Measurements from ENCODE around the gene VGLL3.

VGLL3 gene

DNA sequence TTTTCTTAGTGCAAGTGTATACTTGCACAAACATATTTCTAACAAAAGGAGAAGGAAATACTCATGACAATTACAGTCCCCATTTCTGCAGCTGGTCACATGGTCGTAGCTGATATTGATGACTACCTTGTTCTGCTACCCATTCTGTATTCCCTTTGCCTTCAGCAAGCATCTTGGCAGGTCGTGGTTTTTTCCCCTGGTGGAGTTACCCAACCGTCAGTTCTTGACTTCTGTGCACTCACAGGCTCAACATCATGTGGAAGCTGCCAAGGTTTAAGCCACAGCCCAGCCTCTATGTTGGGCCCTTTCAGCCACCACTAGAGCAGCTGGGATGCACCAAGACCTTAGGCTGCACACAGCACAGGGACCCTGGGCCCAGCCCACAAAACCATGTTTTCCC, 56.1 kb downstream of the VGLL3 start:
- DNase-seq (ENCODE audit: low read depth in 1 of 2, low spot score in 1 of 2), result no peak
- no peak overlapping the region for H3K27ac ChIP-seq (replicated peaks)
- TF ChIP-seq POLR2AphosphoS5 (IDR thresholded peaks at IDR 0.05; ENCODE audit: low read depth), result no peak
- TF ChIP-seq GABPA (IDR thresholded peaks at IDR 0.05; ENCODE audit: low read depth), result no peak
- TF ChIP-seq, protein P1, sequence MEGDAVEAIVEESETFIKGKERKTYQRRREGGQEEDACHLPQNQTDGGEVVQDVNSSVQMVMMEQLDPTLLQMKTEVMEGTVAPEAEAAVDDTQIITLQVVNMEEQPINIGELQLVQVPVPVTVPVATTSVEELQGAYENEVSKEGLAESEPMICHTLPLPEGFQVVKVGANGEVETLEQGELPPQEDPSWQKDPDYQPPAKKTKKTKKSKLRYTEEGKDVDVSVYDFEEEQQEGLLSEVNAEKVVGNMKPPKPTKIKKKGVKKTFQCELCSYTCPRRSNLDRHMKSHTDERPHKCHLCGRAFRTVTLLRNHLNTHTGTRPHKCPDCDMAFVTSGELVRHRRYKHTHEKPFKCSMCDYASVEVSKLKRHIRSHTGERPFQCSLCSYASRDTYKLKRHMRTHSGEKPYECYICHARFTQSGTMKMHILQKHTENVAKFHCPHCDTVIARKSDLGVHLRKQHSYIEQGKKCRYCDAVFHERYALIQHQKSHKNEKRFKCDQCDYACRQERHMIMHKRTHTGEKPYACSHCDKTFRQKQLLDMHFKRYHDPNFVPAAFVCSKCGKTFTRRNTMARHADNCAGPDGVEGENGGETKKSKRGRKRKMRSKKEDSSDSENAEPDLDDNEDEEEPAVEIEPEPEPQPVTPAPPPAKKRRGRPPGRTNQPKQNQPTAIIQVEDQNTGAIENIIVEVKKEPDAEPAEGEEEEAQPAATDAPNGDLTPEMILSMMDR (IDR thresholded peaks at IDR 0.05; ENCODE audit: insufficient read depth, low read length), result no peak
- no peak for TF ChIP-seq SPI1 (IDR thresholded peaks at IDR 0.05; ENCODE audit: borderline replicate concordance, low read depth)
- TF ChIP-seq, protein P2, sequence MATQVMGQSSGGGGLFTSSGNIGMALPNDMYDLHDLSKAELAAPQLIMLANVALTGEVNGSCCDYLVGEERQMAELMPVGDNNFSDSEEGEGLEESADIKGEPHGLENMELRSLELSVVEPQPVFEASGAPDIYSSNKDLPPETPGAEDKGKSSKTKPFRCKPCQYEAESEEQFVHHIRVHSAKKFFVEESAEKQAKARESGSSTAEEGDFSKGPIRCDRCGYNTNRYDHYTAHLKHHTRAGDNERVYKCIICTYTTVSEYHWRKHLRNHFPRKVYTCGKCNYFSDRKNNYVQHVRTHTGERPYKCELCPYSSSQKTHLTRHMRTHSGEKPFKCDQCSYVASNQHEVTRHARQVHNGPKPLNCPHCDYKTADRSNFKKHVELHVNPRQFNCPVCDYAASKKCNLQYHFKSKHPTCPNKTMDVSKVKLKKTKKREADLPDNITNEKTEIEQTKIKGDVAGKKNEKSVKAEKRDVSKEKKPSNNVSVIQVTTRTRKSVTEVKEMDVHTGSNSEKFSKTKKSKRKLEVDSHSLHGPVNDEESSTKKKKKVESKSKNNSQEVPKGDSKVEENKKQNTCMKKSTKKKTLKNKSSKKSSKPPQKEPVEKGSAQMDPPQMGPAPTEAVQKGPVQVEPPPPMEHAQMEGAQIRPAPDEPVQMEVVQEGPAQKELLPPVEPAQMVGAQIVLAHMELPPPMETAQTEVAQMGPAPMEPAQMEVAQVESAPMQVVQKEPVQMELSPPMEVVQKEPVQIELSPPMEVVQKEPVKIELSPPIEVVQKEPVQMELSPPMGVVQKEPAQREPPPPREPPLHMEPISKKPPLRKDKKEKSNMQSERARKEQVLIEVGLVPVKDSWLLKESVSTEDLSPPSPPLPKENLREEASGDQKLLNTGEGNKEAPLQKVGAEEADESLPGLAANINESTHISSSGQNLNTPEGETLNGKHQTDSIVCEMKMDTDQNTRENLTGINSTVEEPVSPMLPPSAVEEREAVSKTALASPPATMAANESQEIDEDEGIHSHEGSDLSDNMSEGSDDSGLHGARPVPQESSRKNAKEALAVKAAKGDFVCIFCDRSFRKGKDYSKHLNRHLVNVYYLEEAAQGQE (IDR thresholded peaks at IDR 0.05; ENCODE audit: insufficient replicate concordance, low read depth), result no peak
- no peaks in the 10 kb centered on the region for H3K27me3 ChIP-seq (ENCODE audit: insufficient read depth, poor library complexity, severe bottlenecking)
- H3K4me3 ChIP-seq (replicated peaks; ENCODE audit: insufficient read depth, low read length), result no peak overlapping the region

DNA sequence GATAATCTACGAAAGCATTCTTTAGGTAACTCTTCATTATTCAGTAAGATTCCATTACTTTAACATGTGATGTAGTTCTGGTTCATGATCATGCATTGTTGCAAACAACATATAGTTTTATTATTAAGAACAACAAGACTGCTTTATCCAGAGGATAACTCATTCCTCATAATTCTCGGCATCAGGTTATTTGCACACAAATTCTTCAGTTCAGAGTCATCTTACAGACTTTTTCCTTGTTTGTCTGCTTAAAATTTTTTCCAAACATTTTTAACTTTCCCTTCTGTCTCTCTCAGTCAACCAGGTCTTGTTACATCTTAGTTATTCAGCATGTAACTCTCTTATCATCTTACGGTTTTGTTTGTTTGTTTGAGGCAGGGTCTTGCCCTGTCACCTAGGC, 60.1 kb downstream of the VGLL3 start:
- no peak overlapping the region for H3K27ac ChIP-seq (replicated peaks)
- no peak for DNase-seq (ENCODE audit: low read depth in 1 of 2, low spot score in 1 of 2)
- TF ChIP-seq POLR2AphosphoS5 (IDR thresholded peaks at IDR 0.05; ENCODE audit: low read depth) (no peak), SPI1 (IDR thresholded peaks at IDR 0.05; ENCODE audit: borderline replicate concordance, low read depth) (no peak), GABPA (IDR thresholded peaks at IDR 0.05; ENCODE audit: low read depth) (no peak)
- TF ChIP-seq, protein P1 (IDR thresholded peaks at IDR 0.05; ENCODE audit: insufficient read depth, low read length), result no peak
- TF ChIP-seq, protein P2 (IDR thresholded peaks at IDR 0.05; ENCODE audit: insufficient replicate concordance, low read depth), result no peak
- H3K4me3 ChIP-seq (replicated peaks; ENCODE audit: insufficient read depth, low read length), result no peak overlapping the region
- no peaks in the 10 kb centered on the region for H3K27me3 ChIP-seq (ENCODE audit: insufficient read depth, poor library complexity, severe bottlenecking)

DNA sequence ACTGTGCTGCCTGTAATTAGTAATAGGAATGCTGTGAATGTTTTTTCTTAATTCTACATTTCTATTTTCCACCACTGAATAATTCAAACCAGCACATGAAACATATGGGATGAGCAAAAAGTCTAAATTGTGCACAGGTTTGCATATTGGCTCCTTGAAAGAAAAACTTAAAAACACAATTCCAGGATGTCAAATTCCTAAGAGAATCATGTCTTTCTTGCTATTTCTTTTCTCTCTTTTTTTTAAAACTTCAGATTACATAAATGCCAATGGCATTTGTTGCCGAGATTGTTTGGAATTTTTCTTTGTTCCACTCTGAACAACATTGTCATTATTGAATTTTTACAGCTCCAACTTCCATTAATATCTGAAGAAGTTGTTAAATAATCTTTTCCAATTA, 60.8 kb downstream of the VGLL3 start:
- TF ChIP-seq SPI1 (IDR thresholded peaks at IDR 0.05; ENCODE audit: borderline replicate concordance, low read depth) (no peak), GABPA (IDR thresholded peaks at IDR 0.05; ENCODE audit: low read depth) (no peak)
- TF ChIP-seq, protein P2 (IDR thresholded peaks at IDR 0.05; ENCODE audit: insufficient replicate concordance, low read depth), result no peak
- no peak for DNase-seq (ENCODE audit: low read depth in 1 of 2, low spot score in 1 of 2)
- Histone ChIP-seq H3K27ac (replicated peaks) (no peak overlapping the region), H3K27me3 (ENCODE audit: insufficient read depth, poor library complexity, severe bottlenecking) (no peaks in the 10 kb centered on the region), H3K4me3 (replicated peaks; ENCODE audit: insufficient read depth, low read length) (no peak overlapping the region)

Measured in HL-60 (cell line).